H1 (cell line): ENCODE data around the gene GABPB2. TPM values are rescaled to one million over a fixed set of nuclear protein-coding genes. Genes with fewer than 3 reads are reported as not detected.

Source experiments
- CTCF ChIA-PET: fragments of 300-600 bp; sonication (Branson Sonifier 250); formaldehyde crosslinking; loops from one replicate; lab custom pipeline; 2021; ENCODE audit not compliant: partially characterized antibody; lab: Charles Lee
- POLR2A ChIA-PET: fragments of 300-600 bp; sonication (Branson Sonifier 250); formaldehyde crosslinking; loops from one replicate; lab custom pipeline; 2021; ENCODE audit warnings: inconsistent platforms; ENCODE audit not compliant: partially characterized antibody; lab: Charles Lee
- DNase-seq, 2 experiments: peaks; one replicate each; pipeline versions ENCODE4 v3.0.0 to v3.0.0-alpha.2; 2010 to 2022; ENCODE audit warnings: low spot score in 2 of 2, low read depth in 1 of 2, mixed read lengths in 1 of 2
- FAIRE-seq: peaks from 2 replicates; lab custom pipeline; 2011; peaks lifted over from hg19 to GRCh38; lab: Jason Lieb, UNC
- H2AFZ ChIP-seq: 2 replicates; pipeline ENCODE4 v1.8.1; 2012; ENCODE audit warnings: low read length, inconsistent platforms
- H2AK5ac ChIP-seq: 2 replicates; pipeline ENCODE4 v1.6.1; 2013; ENCODE audit warnings: low read depth, low read length
- H2BK120ac ChIP-seq: replicated peaks from 2 replicates; pipeline ENCODE3; 2013; ENCODE audit warnings: low read depth, low read length, inconsistent platforms
- H2BK12ac ChIP-seq: 2 replicates; pipeline ENCODE4 v1.6.1; 2013; ENCODE audit warnings: low read depth, low read length
- H2BK15ac ChIP-seq: 2 replicates; pipeline ENCODE4 v1.6.1; 2013; ENCODE audit warnings: low read length
- H2BK20ac ChIP-seq: 2 replicates; pipeline ENCODE4 v1.6.1; 2013; ENCODE audit warnings: low read length
- H2BK5ac ChIP-seq: 2 replicates; pipeline ENCODE4 v1.6.1; 2013; ENCODE audit warnings: low read depth, low read length
- H3K14ac ChIP-seq: 2 replicates; pipeline ENCODE4 v1.6.1; 2013; ENCODE audit warnings: inconsistent platforms; ENCODE audit not compliant: insufficient read length
- H3K18ac ChIP-seq: 2 replicates; pipeline ENCODE4 v1.6.1; 2013; ENCODE audit warnings: low read length; ENCODE audit errors: extremely low read depth
- H3K23ac ChIP-seq: 2 replicates; pipeline ENCODE4 v1.6.1; 2013; ENCODE audit warnings: inconsistent platforms; ENCODE audit not compliant: insufficient read length
- H3K23me2 ChIP-seq: 2 replicates; pipeline ENCODE4 v1.6.1; 2013; ENCODE audit warnings: low read depth, low read length
- H3K27ac ChIP-seq: 2 replicates; pipeline ENCODE4 v1.6.1; 2011; ENCODE audit warnings: low read depth, low read length, inconsistent platforms
- H3K27me3 ChIP-seq, 4 experiments: replicated peaks in 1 of 4; 1 replicate in 1 of 4; 2 replicates in 3 of 4; pipeline versions ENCODE4 v1.6.1 to v1.8.1; 2011 to 2013; ENCODE audit warnings: low read length in 3 of 4, mild to moderate bottlenecking in 3 of 4, inconsistent platforms in 2 of 4, mixed read lengths in 2 of 4, moderate library complexity in 1 of 4; ENCODE audit not compliant: control insufficient read depth in 3 of 4, insufficient read depth in 3 of 4; ENCODE audit errors: extremely low read depth in 1 of 4
- H3K36me3 ChIP-seq, 4 experiments: 2 replicates each; pipeline versions ENCODE4 v1.6.1 to v1.8.1; 2011 to 2013; ENCODE audit warnings: mild to moderate bottlenecking in 4 of 4, low read length in 3 of 4, moderate library complexity in 2 of 4, control low read depth in 1 of 4, inconsistent platforms in 1 of 4; ENCODE audit not compliant: insufficient read depth in 4 of 4, control insufficient read depth in 2 of 4
- H3K4ac ChIP-seq: replicated peaks from 2 replicates; pipeline ENCODE3; 2013; ENCODE audit warnings: low read length, low read depth, mixed read lengths, inconsistent platforms; ENCODE audit not compliant: insufficient read length
- H3K4me1 ChIP-seq, 4 experiments: replicated peaks in 1 of 4; 1 replicate in 1 of 4; 2 replicates in 3 of 4; pipeline versions ENCODE4 v1.6.1 to v1.8.1; 2011 to 2013; ENCODE audit warnings: low read length in 3 of 4, inconsistent platforms in 2 of 4, mixed read lengths in 1 of 4; ENCODE audit not compliant: insufficient read depth in 4 of 4, control insufficient read depth in 3 of 4
- H3K4me2 ChIP-seq, 2 experiments: 2 replicates each; pipeline versions ENCODE4 v1.6.1 to v1.8.1; 2011 to 2013; ENCODE audit warnings: low read depth in 2 of 2, low read length in 2 of 2, control low read depth in 1 of 2, inconsistent platforms in 1 of 2, mild to moderate bottlenecking in 1 of 2; ENCODE audit not compliant: insufficient read depth in 1 of 2
- H3K4me3 ChIP-seq, 4 experiments: fragments of 200-600, 300-600 bp in 1 of 4; sonication (generic), shearing (Covaris generic), sonication (Bioruptor Twin) in 1 of 4; 2 replicates each; pipeline versions ENCODE4 v1.5.1 to v1.8.1; 2011 to 2016; ENCODE audit warnings: low read length in 4 of 4, low read depth in 3 of 4, control low read depth in 2 of 4, inconsistent platforms in 2 of 4, mild to moderate bottlenecking in 2 of 4, mixed read lengths in 1 of 4, moderate library complexity in 1 of 4; ENCODE audit not compliant: insufficient read depth in 2 of 4; ENCODE audit errors: extremely low read depth in 1 of 4
- H3K56ac ChIP-seq: replicated peaks from 2 replicates; pipeline ENCODE3; 2013; ENCODE audit warnings: low read depth, mild to moderate bottlenecking, mixed read lengths, low read length, inconsistent platforms; ENCODE audit not compliant: insufficient read length
- H3K79me1 ChIP-seq: 2 replicates; pipeline ENCODE4 v1.6.1; 2013; ENCODE audit warnings: low read depth, low read length, control low read depth
- H3K79me2 ChIP-seq, 2 experiments: 2 replicates each; pipeline versions ENCODE4 v1.6.1 to v1.8.1; 2012 to 2013; ENCODE audit warnings: low read length in 2 of 2, mild to moderate bottlenecking in 2 of 2, inconsistent platforms in 1 of 2; ENCODE audit not compliant: insufficient read depth in 2 of 2, control insufficient read depth in 1 of 2
- H3K9ac ChIP-seq, 4 experiments: replicated peaks in 1 of 4; 1 replicate in 1 of 4; 2 replicates in 3 of 4; pipeline versions ENCODE4 v1.6.1 to v1.8.1; 2011 to 2013; ENCODE audit warnings: low read depth in 3 of 4, low read length in 3 of 4, control low read depth in 2 of 4, mild to moderate bottlenecking in 2 of 4, moderate library complexity in 2 of 4, inconsistent platforms in 1 of 4; ENCODE audit errors: extremely low read depth in 1 of 4
- H3K9me3 ChIP-seq, 2 experiments: 2 replicates each; pipeline versions ENCODE4 v1.6.1 to v1.8.1; 2012 to 2013; ENCODE audit warnings: mild to moderate bottlenecking in 2 of 2, moderate library complexity in 2 of 2, control low read depth in 1 of 2, inconsistent platforms in 1 of 2, low read depth in 1 of 2, low read length in 1 of 2, mixed read lengths in 1 of 2; ENCODE audit not compliant: insufficient read depth in 2 of 2
- H4K20me1 ChIP-seq, 2 experiments: replicated peaks in 1 of 2; 2 replicates each; pipeline versions ENCODE3 to v1.8.1; 2011 to 2013; ENCODE audit warnings: inconsistent platforms in 2 of 2, low read length in 2 of 2, mild to moderate bottlenecking in 1 of 2; ENCODE audit not compliant: insufficient read depth in 2 of 2, control insufficient read depth in 1 of 2
- H4K5ac ChIP-seq: 2 replicates; pipeline ENCODE4 v1.6.1; 2013; ENCODE audit warnings: low read length, low read depth, mixed read lengths, inconsistent platforms; ENCODE audit not compliant: insufficient read length
- H4K8ac ChIP-seq: 2 replicates; pipeline ENCODE4 v1.8.0; 2013; ENCODE audit warnings: mild to moderate bottlenecking, moderate library complexity, low read length, inconsistent platforms; ENCODE audit not compliant: insufficient read depth; ENCODE audit errors: extremely low read depth
- H4K91ac ChIP-seq: replicated peaks from 2 replicates; pipeline ENCODE3; 2013; ENCODE audit warnings: low read length, mixed read lengths, inconsistent platforms; ENCODE audit not compliant: insufficient read length
- CEBPB ChIP-seq: IDR thresholded peaks from 2 replicates; pipeline ENCODE4 v1.6.1; 2012; ENCODE audit warnings: low read depth, low read length
- KDM1A ChIP-seq: fragments of 200-600, 300-600 bp; sonication (generic); IDR thresholded peaks from 2 replicates; pipeline ENCODE4 v1.7.1; 2016; ENCODE audit warnings: mild to moderate bottlenecking, low read length, borderline replicate concordance
- SAP30 ChIP-seq: fragments of 300-600 bp; sonication (generic); IDR thresholded peaks from 2 replicates; pipeline ENCODE4 v1.7.1; 2012; ENCODE audit warnings: low read length, moderate library complexity, mild to moderate bottlenecking, inconsistent platforms; ENCODE audit not compliant: insufficient read depth, insufficient replicate concordance
- WGBS, 2 experiments: shearing (Covaris generic) in 1 of 2; methylation state at CpG; one replicate each; pipeline versions ENCODE4 v1.1.6 to v1.1.7; 2013 to 2015; ENCODE audit warnings: low lambda C conversion rate in 2 of 2, mixed read lengths in 2 of 2, inconsistent platforms in 1 of 2, low coverage in 1 of 2, missing lambda C conversion rate in 1 of 2; ENCODE audit not compliant: insufficient replicate concordance in 2 of 2, insufficient coverage in 1 of 2, insufficient read length in 1 of 2; ENCODE audit errors: extremely low coverage in 1 of 2, missing lambda C conversion rate in 1 of 2; 5-methylcytosine and 5-hydroxymethylcytosine counted together
- polyA plus RNA-seq, 7 experiments: library from polyadenylated mRNA; depleted of rRNA in 3 of 7; stranded (reverse) in 5 of 7; unstranded in 2 of 7; fragments of >200 nt in 5 of 7; fragments of 200-250 nt in 2 of 7; gene quantifications; 1 replicate in 5 of 7; 2 replicates in 1 of 7; 4 replicates in 1 of 7; pipeline versions ENCODE4 v1.2.1 to v1.2.3, GENCODE V29; 2011 to 2013; ENCODE audit warnings: missing spikeins in 2 of 7, mixed read lengths in 2 of 7
- total RNA-seq: library from RNA; stranded (reverse); fragmentation: NEBNext Ultra II Directional; extraction: Animal tissue kit (Norgen Biotek cat#: 25700); gene quantifications from 2 replicates; pipeline ENCODE4 v1.2.1, GENCODE V29; 2021

GABPB2 gene
- total and polyA plus RNA-seq, 2 of the 8 experiments (the other 6 are each of a cell fraction or from before 2014, with no cell fraction given), result 1.8 to 2.4 TPM

- no peak overlapping the region for H3K27ac ChIP-seq
- peaks cover 0 to 8% (median 0%) of the 10 kb centered on the region in 4 experiments; a peak in 6 of 8 replicates for H3K36me3 ChIP-seq
- TF ChIP-seq KDM1A (no peak), SAP30 (no peak), CEBPB (no peak)
These were observed 3.4 kb upstream of the GABPB2 start for GRCh38 chr1:151067185-151067584.

More at GRCh38 chr1:151067185-151067584, 3.4 kb upstream of the GABPB2 start:
- H3K4me2 ChIP-seq, result no peak overlapping the region
- H3K9me3 ChIP-seq, result no peaks in the 10 kb centered on the region
- no peak overlapping the region for H2BK5ac ChIP-seq
- no peak overlapping the region for H4K5ac ChIP-seq
- H2BK20ac ChIP-seq, result no peak overlapping the region
- no peak overlapping the region for H2BK12ac ChIP-seq
- no peak overlapping the region for H2AFZ ChIP-seq
- H2BK15ac ChIP-seq, result no peak overlapping the region
- no peak overlapping the region for H2BK120ac ChIP-seq
- DNase-seq (no peak), FAIRE-seq (no peak)
- H3K18ac ChIP-seq, result no peak overlapping the region
- no peaks in the 10 kb centered on the region; the same call in 1 of the 2 replicates for H3K79me1 ChIP-seq
- no peak overlapping the region for H3K56ac ChIP-seq
- no peak overlapping the region for H3K23ac ChIP-seq
- no peak overlapping the region; a peak in 1 of 7 replicates for H3K9ac ChIP-seq
- ChIA-PET CTCF (interaction anchor here (0.6 to 1.7 kb wide), 6 partner anchors 19 to 159 kb away, joined by 3 to 8 read pairs (median 4); partner anchors contain the start of genes C1orf56 and TNFAIP8L2), POLR2A (interaction anchor here (0.7 to 2.2 kb wide), 4 partner anchors 10 to 20 kb away, joined by 3 to 9 read pairs (median 5); partner anchors contain the start of gene C1orf56)
- H2AK5ac ChIP-seq, result no peak overlapping the region
- H3K27me3 ChIP-seq, result no peaks in the 10 kb centered on the region
- no peak overlapping the region for H3K4me3 ChIP-seq
- peaks cover 5% of the 10 kb centered on the region; the same call in 1 of the 2 replicates for H3K23me2 ChIP-seq
- H4K20me1 ChIP-seq, result peaks cover 0 to 3% of the 10 kb centered on the region in 2 experiments
- H3K14ac ChIP-seq, result no peak overlapping the region
- H3K79me2 ChIP-seq, result peaks cover 0 to 40% of the 10 kb centered on the region in 2 experiments; a peak in 2 of 4 replicates
- 97% methylated on average over 4 of the region's 4 CpGs; no CpG with 5 or more reads in 1 of the 2 experiments for WGBS, 2 experiments
- peaks cover 0 to 4% (median 2%) of the 10 kb centered on the region in 4 experiments; a peak in 2 of 7 replicates for H3K4me1 ChIP-seq
- H4K8ac ChIP-seq, result no peak overlapping the region
- H3K4ac ChIP-seq, result no peak overlapping the region
- no peak overlapping the region for H4K91ac ChIP-seq
